ENCODE results near the gene LRRC56.

Gene LRRC56

DNA sequence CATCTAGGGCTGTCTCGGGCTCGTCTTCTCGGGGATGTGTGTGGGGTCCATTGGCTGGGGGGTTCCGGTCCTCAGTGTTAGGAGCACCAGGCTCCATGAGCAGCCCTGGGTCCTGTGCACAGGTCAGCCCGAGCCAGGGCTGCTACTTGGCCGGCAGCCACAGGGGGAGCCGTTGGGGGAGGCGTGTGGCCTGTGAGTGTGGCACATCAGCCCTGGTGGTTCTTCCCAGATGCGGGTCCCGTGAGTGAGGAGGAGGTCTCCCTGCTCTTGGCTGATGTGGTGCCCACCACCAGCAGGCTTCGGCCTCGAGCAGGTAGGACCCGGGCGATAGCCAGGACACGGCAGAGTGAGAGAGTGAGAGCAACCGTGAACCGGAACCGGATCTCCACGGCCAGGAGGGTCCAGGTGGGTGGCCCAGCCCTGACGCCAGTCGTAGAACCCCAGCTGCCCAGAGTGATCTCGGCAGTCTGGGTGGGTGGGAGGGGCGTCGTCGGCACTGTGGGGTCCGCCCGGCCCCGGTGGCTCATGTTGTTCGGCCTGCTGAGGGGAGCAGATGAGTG is 59.9 kb downstream of the LRRC56 start:
- Mint-ChIP-seq H3K9me3 (no peaks in the 10 kb centered on the region), H3K4me3 (no peak overlapping the region), H3K4me1 (peaks cover 31% of the 10 kb centered on the region), H3K27ac (peak overlapping the region in 1 of 2 donors; percentile 43), H3K27me3 (no peaks in the 10 kb centered on the region)
- peak; percentile 50 for ATAC-seq
- no peak for DNase-seq

DNA sequence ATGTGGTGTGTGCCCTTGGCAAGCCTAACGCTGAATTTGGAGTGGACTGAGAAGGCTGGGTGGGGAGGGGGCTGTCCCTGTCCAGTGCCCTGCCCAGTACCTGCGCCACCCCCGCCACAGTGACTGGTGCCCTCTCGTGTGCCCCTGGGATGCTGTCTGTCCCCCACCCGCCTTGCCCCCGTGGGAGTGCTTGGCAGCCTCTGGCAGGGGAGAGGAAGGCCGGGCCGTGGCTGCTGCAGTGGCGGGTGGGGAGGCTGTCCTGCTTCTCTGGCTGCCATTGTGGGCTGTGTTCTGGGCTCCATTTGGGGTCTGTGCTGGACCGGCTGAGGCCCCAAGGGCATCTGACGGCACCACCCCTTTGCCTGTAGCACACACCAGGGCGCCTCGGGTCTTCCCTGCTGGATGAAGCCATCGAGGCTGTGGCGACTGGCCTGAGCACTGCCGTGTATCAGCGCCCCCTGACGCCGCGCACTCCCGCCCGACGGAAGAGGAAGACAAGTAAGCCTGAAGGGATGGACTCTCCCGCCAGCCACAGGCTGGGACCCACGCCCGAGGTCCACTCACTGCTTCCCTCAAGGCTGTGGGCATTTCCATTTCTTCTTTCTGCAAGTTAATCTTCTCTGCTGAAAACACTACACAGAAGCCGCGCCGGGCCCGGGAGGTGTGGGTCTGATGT is 60.8 kb downstream of the LRRC56 start:
- H3K4me1 Mint-ChIP-seq: peaks cover 22% of the 10 kb centered on the region
- no peak overlapping the region for H3K4me3 Mint-ChIP-seq
- H3K9me3 Mint-ChIP-seq: no peaks in the 10 kb centered on the region
- DNase-seq (no peak), ATAC-seq (no peak)
- no peaks in the 10 kb centered on the region for H3K27me3 Mint-ChIP-seq
- peak overlapping the region in 1 of 2 donors; percentile 76 for H3K27ac Mint-ChIP-seq

DNA sequence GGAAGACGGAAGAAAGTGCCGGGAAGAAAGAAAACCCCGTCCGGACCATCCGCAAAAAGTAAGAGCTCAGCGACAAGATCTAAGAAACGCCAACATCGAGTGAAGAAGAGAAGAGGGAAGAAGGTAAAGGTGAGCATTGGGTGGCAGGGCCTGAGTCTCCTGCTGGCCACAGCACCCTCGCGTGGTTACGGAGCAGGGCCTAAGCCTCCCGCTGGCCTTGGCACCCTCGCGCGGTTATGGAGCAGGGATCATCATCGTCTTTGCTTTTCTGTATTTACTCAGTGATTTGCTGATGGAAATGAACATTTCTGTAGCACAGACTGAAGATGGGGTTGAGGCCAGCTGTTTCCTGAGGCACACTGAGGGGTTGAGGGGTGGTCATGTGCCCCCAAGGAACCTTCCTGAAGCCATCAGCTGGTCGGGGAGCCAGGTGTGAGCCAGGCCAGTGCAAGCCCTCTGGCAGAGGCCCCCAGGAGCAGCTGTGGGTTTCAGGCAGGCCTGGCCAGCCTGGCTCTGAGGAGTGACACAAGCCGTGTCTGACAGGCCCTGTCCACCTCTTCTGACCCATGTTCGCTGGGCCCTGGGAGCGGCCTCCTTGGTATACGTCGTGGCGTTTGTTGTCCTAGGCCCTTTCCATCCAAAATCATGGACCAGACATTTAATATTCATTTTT is 64.4 kb downstream of the LRRC56 start:
- Mint-ChIP-seq H3K27me3 (no peaks in the 10 kb centered on the region), H3K9me3 (no peaks in the 10 kb centered on the region), H3K4me1 (peaks cover 10% of the 10 kb centered on the region), H3K4me3 (no peak overlapping the region), H3K27ac (peak overlapping the region in 1 of 2 donors; percentile 65)
- ATAC-seq: no peak
- no peak for DNase-seq

DNA sequence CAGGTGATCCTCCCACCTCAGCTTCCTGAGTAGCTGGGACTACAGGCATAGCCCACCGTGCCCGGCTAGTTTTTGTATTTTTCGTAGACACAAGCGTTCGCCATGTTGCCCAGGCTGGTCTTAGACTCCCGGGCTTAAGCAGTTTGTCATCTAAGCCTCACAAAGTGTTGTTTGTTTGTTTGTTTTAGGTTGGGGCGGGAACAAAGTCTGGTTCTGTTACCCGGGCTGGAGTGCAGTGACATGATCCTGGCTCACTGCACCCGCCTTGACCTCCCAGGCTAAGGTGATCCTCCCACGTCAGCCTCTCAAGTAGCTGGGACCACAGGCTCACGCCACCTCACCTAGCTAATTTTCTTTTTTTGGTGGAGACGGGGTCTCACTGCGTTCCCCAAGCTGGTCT is 65.8 kb downstream of the LRRC56 start:
- no peak for ATAC-seq
- H3K4me1 Mint-ChIP-seq: peaks cover 6% of the 10 kb centered on the region
- no peak overlapping the region for H3K27ac Mint-ChIP-seq

More for the DNA sequence above, 65.8 kb downstream of the LRRC56 start:
- H3K4me3 Mint-ChIP-seq: no peak overlapping the region
- H3K9me3 Mint-ChIP-seq: no peaks in the 10 kb centered on the region
- no peak for DNase-seq
- no peaks in the 10 kb centered on the region for H3K27me3 Mint-ChIP-seq

Measured in stimulated activated naive CD8-positive, alpha-beta T cell treated with anti-CD3 and anti-CD28 coated beads, Interleukin-15, amount 100 ng/mL, for 72 hours (primary cell).